HG03558 (cell line): Measurements from ENCODE around the gene DIS3L2.
"Not testable (repeated sequence)": the region's sequence is repeated elsewhere in the genome, so short reads cannot be mapped to it uniquely, and the experiment has no call there.

Experiments
- ATAC-seq: cut with Tn5 transposase; IDR thresholded peaks from one replicate; pipeline ENCODE4 v1.9.1; 2021; ENCODE audit warnings: moderate number of reproducible peaks; ENCODE audit not compliant: unreplicated experiment; ENCODE audit errors: extremely low read depth

Gene DIS3L2

GRCh38 chr2:231927566-231927890 lies 34.0 kb upstream of the DIS3L2 start:
- ATAC-seq = no peak

DNA sequence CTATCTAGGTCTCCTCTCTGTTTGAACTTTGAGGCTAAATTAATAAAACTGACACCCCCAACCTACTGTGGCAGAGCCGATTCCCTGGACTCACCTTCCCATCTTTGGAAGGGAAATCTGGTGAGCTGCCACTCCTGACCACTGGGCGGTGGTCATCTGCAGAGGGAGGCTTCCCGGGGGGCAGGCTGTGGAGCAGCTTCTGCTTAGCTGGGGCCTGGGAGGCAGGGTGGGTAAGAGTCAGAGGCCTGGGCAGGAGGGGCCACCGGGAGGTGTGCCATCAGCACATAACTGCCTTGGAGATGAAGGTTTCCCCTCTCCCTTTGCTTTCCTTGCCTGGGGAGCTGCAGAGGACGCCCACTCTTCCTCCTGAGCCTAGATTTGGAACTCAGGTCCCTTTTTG lies 33.0 kb upstream of the DIS3L2 start:
- no peak for ATAC-seq

- ATAC-seq = no peak
Observed at GRCh38 chr2:231928901-231929725, 32.4 kb upstream of the DIS3L2 start.

- ATAC-seq = no peak
Observed at GRCh38 chr2:231929961-231930592, 31.4 kb upstream of the DIS3L2 start.

DNA sequence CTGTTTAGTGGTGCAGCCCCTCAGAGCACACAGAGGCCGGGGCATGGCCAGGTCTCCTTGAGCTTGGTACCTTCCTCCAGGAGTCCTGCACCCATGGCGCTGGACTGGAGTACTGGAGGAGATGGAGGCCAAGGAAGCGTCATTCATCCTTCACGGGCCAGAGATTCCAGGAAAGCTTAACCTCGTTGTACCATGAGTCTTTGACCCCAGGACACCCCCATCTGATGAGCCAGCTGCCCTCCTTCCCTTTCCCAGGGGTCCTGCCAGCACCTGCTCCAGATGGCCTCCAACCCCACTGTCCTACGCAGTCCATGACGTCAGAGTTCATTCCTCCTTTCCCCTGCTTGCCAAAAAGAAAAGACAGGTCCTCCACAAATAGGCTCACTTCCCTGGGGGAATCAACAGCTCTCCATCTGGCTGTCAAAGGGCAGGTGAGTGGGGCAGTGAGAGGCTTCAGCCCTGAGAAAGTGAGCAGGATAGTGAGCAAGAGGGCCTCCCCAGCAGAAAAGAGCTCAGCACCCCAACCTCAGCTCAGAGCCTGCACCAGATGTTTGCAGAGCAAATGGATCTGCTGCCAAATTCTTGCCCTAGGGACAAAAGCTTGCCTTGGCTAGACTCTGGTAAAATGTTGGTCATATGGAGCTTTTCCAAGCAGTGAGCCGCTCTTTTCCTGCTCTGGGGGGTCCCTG lies 30.8 kb upstream of the DIS3L2 start:
- no peak for ATAC-seq

- ATAC-seq = no peak
Observed at GRCh38 chr2:231931481-231931915, 30.0 kb upstream of the DIS3L2 start.

- ATAC-seq = no peak
Observed at GRCh38 chr2:231932711-231932970, 28.9 kb upstream of the DIS3L2 start.

- ATAC-seq = no peak
Observed at GRCh38 chr2:231932985-231933915, 28.3 kb upstream of the DIS3L2 start.

GRCh38 chr2:231933916-231934401 lies 27.6 kb upstream of the DIS3L2 start:
- no peak for ATAC-seq

DNA sequence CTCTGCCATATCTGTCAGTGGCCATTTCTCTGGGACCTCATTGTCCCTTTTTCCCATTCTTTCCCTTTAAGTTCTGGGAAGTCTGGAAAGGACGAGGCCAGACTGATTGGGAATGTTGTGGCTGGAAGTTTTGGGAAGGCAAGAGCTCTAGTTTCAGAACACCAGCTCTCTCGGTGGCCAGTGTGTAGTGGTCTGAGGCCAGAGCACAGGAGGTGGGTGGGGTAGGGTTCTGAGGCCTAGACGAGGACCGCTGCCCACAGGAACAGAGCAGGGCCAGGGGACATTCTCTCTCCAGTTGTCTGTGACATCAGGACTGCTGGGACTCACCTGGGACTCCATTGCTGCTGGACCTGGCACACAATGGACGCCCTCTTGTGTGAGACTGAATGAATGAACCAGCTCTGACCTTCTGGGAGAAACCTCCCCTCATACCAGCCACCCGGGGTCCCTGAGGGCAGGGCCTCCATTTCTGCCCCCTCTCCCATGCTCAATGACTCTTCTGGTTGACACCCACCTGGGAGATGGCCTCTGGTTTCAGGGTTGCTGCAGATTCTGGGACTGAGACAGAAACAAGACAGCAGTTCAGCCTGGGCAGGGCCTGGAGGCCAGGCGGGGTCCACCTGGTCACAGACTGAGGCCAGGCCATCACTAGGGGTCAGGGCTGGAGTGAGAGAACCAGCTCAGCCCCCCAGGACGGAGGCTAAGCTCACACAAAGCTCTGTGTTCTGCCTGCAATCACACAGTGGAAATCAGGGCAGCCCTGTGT lies 26.9 kb upstream of the DIS3L2 start:
- no peak for ATAC-seq

- ATAC-seq = no peak
Observed at GRCh38 chr2:231935207-231935524, 26.3 kb upstream of the DIS3L2 start.

DNA sequence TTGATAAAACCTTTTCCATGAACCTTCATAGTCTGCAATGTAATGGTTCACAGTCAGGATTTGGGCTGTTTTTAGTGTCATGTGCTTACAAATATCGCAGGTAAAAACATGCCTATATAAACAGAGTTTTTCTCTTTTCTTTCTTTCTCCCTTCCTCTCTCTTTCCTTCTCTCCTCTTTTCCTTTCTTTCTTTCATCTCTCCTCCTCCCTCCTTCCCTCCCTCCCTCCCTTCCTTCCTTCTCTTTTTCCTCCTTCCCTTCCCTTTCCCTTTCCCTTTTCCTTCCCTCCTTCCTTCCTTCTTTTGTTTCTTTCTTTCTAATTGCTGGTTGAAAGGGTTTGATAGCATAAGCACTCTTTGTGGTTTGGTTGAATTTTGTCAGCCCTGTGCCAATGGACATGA lies 25.7 kb upstream of the DIS3L2 start:
- ATAC-seq = no peak

- ATAC-seq = no peak
Observed at GRCh38 chr2:231936491-231936890, 25.0 kb upstream of the DIS3L2 start.

GRCh38 chr2:231937057-231937456 lies 24.5 kb upstream of the DIS3L2 start:
- no peak for ATAC-seq

- ATAC-seq = no peak
Observed at GRCh38 chr2:231939022-231939421, 22.5 kb upstream of the DIS3L2 start.

- ATAC-seq = no peak
Observed at GRCh38 chr2:231940795-231941194, 20.7 kb upstream of the DIS3L2 start.

- no peak for ATAC-seq
Observed at GRCh38 chr2:231941673-231942072, 19.8 kb upstream of the DIS3L2 start.

DNA sequence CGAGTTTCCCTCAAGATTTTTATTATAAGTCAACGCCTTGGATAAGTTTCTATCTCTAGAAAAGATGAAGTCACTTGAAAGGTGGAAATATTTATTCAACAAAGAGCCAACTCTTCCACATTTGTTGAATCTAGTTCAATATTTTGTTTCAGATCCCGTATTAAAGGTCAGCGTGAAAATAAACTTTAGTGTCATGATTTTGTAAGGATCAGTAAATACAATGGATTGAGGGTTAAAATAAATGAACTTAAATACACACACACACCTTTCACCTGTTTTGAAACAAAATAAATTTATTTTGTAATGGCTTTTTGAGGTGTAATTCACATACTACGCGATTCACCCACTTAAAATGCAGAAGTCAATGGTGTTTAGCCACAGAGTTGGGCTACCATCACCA lies 19.3 kb upstream of the DIS3L2 start:
- no peak for ATAC-seq

DNA sequence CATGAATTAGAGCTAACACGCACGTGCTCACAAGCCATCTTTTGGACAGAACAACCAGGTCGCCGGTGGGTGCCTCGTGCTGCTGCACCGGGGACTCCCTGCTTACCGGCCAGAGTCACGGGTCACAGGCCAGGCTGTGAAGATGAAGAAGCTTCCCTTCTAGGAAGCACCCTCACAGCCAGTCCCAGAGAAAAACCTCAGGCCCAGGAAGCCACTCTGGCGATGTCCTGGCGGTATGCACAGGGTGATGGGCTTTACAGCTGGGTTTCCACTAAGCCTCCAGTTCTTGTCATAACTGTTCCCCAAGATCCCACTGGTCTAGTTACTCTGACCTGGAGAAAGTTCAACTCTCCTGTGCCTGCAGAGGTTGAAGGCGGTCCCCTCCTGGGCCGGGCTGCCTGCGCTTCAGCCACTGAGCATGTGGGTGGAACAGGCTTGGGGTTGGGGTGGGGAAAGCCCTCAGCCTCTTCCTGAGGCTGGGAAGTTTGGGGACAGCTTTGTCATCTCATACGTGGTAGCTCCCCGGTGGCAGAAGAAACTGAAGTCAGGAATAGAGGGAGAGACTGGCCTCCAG lies 15.2 kb upstream of the DIS3L2 start:
- ATAC-seq = no peak

DNA sequence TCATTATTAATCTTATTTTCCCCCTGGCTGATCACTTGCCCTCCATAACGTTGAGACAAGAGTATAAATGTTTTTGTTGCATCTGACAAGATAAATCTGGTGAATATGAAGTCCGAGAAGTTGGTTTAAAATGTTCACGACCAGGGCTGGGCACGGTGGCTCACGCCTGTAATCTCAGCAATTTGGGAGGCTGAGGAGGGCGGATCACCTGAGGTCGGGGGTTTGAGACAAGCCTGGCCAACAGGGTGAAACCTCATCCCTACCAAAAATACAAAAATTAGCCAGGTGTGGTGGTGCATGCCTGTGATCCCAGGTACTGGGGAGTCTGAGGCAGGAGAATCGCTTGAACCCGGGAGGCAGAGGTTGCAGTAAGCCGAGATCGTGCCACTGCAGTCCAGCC lies 14.4 kb upstream of the DIS3L2 start:
- ATAC-seq = not testable (repeated sequence)
